HFFc6 (cell line): ENCODE measurements around the gene WNT7A. TPM values are rescaled to one million over a fixed set of nuclear protein-coding genes. Genes with fewer than 3 reads are reported as not detected.

Source experiments
- DNase-seq: peaks from one replicate; pipeline ENCODE4 v3.0.0-alpha.2; 2018
- H3K27ac Mint-ChIP-seq: 2 replicates; pipeline ENCODE4 v1.8.0; 2020; ENCODE audit warnings: mild to moderate bottlenecking, mixed read lengths
- H3K27me3 Mint-ChIP-seq: 2 replicates; pipeline ENCODE4 v1.8.0; 2021; ENCODE audit warnings: mild to moderate bottlenecking, moderate library complexity, mixed read lengths; ENCODE audit not compliant: insufficient read depth
- H3K36me3 Mint-ChIP-seq: 2 replicates; pipeline ENCODE4 v1.8.0; 2021; ENCODE audit warnings: low read depth, mixed read lengths
- H3K4me1 Mint-ChIP-seq: 2 replicates; pipeline ENCODE4 v1.8.0; 2020; ENCODE audit warnings: low read depth, mixed read lengths
- H3K4me3 Mint-ChIP-seq: 2 replicates; pipeline ENCODE4 v1.8.0; 2020; ENCODE audit warnings: mild to moderate bottlenecking, moderate library complexity, mixed read lengths
- H3K9me3 Mint-ChIP-seq: 2 replicates; pipeline ENCODE4 v1.8.0; 2020; ENCODE audit warnings: mild to moderate bottlenecking, mixed read lengths
- total RNA-seq, 6 experiments: library from RNA; stranded (reverse); fragmentation: NEBNext Ultra II Directional; extraction: Animal tissue kit (Norgen Biotek cat#: 25700); gene quantifications; 2 replicates in 1 of 6; 3 replicates in 5 of 6; pipeline ENCODE4 v1.2.3, GENCODE V29; 2021
- TF ChIP-seq, protein P1 (sequence below): fragments of 200-600 bp; sonication (generic); IDR thresholded peaks from 2 replicates; pipeline ENCODE4 v1.5.0; 2021; ENCODE audit warnings: antibody characterized with exemption, mild to moderate bottlenecking

WNT7A gene
- total RNA-seq, 6 experiments from 2014 or later, result not detected

DNA sequence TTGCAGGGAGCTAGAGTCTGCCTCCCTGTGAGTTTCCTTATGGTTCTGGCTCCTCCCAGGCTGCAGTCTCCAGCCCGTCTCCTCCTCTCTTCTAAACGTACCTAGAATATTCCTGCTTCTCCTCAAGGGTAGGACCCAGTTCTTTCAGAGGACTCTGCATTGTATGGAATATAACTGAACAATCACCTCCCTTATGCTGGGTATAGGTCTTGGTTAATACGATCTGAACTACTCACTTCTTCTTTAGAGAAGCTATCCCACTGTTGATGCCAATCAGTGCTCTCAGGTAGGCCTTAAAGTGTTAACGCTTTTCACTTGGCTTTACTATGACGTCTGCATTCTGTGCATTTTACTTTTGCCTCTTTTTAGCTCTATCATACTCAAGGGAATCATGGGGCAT is 98.5 kb downstream of the WNT7A start:
- no peaks in the 10 kb centered on the region for H3K4me1 Mint-ChIP-seq
- no peak for DNase-seq
- TF ChIP-seq, protein P1, sequence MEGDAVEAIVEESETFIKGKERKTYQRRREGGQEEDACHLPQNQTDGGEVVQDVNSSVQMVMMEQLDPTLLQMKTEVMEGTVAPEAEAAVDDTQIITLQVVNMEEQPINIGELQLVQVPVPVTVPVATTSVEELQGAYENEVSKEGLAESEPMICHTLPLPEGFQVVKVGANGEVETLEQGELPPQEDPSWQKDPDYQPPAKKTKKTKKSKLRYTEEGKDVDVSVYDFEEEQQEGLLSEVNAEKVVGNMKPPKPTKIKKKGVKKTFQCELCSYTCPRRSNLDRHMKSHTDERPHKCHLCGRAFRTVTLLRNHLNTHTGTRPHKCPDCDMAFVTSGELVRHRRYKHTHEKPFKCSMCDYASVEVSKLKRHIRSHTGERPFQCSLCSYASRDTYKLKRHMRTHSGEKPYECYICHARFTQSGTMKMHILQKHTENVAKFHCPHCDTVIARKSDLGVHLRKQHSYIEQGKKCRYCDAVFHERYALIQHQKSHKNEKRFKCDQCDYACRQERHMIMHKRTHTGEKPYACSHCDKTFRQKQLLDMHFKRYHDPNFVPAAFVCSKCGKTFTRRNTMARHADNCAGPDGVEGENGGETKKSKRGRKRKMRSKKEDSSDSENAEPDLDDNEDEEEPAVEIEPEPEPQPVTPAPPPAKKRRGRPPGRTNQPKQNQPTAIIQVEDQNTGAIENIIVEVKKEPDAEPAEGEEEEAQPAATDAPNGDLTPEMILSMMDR, result no peak
- no peaks in the 10 kb centered on the region for H3K9me3 Mint-ChIP-seq
- peaks cover 29% of the 10 kb centered on the region for H3K27me3 Mint-ChIP-seq
- H3K27ac Mint-ChIP-seq, result no peak overlapping the region
- H3K36me3 Mint-ChIP-seq, result no peaks in the 10 kb centered on the region
- no peak overlapping the region for H3K4me3 Mint-ChIP-seq

DNA sequence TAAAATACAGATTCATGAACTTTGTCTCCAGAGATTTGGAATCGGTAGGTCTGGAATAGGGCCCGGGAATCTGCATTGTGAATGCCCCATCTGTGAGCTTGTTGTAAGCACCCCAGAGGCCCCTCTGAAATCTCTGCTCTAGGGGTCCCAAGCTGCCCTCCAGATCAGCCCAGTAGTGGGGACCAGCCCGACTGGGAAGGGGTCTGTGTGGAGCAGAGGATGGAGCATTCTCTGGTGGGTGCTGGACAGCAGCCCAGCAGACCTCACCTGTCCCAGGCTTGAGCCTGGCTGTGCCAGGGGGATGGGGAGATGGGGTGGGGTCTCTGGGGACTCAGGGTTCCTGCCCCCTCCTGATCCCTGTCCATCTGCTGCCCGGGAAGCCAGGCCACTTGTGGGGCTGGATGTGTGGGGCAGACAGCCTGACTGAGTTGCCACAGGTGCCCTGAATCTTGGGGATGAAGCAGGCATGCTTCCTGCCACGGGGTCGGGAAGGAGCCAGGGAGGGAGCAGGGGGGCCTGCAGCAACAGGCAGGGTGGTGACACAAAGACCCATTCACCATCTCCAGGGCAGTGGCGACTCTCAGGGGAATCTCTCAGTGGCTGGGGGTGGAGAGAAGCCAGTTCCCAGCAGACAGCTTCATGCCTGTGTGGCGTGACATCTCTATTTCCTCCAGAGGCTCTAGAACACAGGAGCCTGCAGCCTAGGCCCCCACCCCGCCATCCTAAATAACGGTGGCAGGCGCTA is 99.3 kb downstream of the WNT7A start:
- Mint-ChIP-seq H3K27ac (no peak overlapping the region), H3K4me3 (no peak overlapping the region), H3K27me3 (peaks cover 29% of the 10 kb centered on the region), H3K9me3 (no peaks in the 10 kb centered on the region), H3K4me1 (no peaks in the 10 kb centered on the region), H3K36me3 (no peaks in the 10 kb centered on the region)
- DNase-seq, result no peak
- TF ChIP-seq, protein P1, result no peak

DNA sequence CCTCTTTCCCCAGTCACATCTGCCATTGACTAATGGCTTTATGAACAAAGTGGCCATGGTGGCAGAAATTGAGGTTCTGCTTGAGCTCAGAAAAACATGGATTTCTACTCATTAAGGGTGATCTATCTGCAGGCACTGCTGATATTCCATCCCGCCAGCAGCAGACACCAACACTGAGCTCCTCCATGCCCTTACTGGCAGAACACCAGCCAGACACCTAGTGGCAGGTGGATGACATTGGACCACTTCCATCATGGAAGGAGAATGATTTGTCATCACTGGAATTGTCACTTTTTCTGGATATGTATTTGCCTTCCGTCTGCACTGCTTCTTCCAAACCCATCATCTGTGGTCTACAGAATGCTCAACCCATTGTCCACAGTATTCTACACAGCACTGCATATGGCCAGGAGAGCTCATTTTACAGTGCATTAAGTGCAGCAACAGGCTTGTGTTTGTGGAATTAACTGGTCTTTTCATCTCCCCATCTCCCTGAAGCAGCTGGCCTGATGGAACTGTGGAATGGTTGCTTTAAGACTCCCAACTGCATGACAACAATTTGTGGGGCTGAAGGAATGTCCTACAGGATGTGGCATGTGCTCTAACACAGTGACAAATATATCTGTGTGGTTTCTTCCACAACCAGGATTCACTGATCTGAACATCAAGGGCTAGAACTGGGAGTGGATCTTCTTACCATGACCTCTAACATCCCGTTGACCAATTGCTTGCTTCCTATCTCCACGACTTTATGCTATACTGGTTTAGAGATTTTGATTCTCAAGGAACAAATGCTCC is 103.4 kb downstream of the WNT7A start:
- H3K4me3 Mint-ChIP-seq, result no peak overlapping the region
- no peaks in the 10 kb centered on the region for H3K4me1 Mint-ChIP-seq
- no peaks in the 10 kb centered on the region; the same call in 1 of the 2 replicates for H3K9me3 Mint-ChIP-seq
- TF ChIP-seq, protein P1, result no peak
- no peak for DNase-seq
- no peaks in the 10 kb centered on the region for H3K36me3 Mint-ChIP-seq
- peaks cover 11% of the 10 kb centered on the region for H3K27me3 Mint-ChIP-seq
- H3K27ac Mint-ChIP-seq, result no peak overlapping the region

DNA sequence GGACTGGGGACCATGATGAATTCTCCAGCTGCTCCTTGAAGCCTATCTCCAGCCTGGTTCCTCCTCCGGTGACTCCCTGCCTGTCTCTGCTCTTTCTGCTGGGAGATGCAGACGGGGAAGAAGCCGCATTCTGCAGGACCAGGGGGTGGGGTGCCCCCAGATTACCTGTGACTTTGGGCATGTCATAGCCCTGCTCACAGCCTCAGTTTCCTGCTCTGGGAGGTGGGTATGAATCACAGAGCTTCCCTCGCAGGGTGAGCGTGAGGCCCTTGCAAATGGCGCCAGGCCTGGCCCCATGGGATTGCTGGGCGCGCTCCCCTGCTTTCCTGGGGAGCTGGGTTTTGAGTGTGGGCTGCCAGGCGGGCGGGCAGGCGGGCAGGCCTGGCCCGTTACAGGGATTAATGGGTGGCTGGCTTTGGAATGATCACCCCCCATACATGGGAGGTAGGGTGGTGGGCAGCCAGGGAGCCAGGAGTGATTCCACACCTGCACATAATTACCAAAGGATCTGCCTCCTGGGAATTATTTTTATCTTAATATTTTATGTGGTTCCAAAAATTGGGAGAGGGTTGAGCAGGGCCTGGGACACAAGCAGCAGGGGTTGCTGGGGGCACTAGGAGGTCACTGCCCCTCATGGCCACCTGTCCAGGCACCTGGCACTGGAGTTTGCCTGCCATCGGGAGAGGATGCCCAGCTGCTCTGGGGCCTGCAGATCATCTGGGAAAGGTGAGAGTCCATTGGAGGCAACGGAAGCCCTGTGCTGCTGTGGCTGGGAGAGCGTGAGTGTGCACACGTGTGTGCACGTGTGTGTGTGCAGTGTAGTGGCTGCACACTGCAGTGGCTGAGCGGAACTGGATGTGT is 106.8 kb downstream of the WNT7A start:
- no peak overlapping the region for H3K27ac Mint-ChIP-seq
- TF ChIP-seq, protein P1, result no peak
- H3K36me3 Mint-ChIP-seq, result no peaks in the 10 kb centered on the region
- no peak for DNase-seq
- H3K4me1 Mint-ChIP-seq, result no peaks in the 10 kb centered on the region
- H3K9me3 Mint-ChIP-seq, result no peaks in the 10 kb centered on the region; the same call in 1 of the 2 replicates
- no peak overlapping the region for H3K4me3 Mint-ChIP-seq
- peaks cover 10% of the 10 kb centered on the region for H3K27me3 Mint-ChIP-seq

DNA sequence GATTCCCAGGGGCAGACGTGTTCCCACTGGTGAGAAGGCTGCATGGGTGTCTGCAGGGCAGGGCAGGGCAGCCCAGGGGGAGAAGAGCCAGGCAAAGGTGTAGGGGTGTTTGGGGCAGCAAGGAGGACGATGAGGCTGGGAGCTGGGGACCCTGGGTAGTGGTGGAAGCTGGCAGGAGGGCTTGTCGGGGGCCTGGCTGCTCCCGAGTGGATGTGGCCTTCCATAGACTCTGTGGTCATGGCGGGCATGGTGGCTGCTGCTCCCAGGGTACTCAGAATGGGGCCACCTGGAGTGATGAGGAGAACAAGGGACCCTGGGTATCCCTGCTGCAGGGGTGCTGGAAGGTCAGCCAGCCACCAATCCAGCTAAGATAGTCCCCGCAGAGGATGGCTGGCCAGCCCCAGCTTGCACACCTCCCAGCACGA is 107.5 kb downstream of the WNT7A start:
- DNase-seq, result no peak
- Mint-ChIP-seq H3K9me3 (no peaks in the 10 kb centered on the region; the same call in 1 of the 2 replicates), H3K4me3 (no peak overlapping the region), H3K27me3 (peaks cover 15% of the 10 kb centered on the region), H3K4me1 (no peaks in the 10 kb centered on the region), H3K27ac (no peak overlapping the region), H3K36me3 (no peaks in the 10 kb centered on the region)
- TF ChIP-seq, protein P1, result no peak
